ENCODE measurements around the gene RNF43. TPM values are rescaled to one million over a fixed set of nuclear protein-coding genes. Genes with fewer than 3 reads are reported as not detected.

The RNF43 gene
- total and polyA plus RNA-seq, 2 of the 13 experiments (the other 11 are each of a cell fraction or from before 2014, with no cell fraction given) = 31.0 to 53.4 TPM

DNA sequence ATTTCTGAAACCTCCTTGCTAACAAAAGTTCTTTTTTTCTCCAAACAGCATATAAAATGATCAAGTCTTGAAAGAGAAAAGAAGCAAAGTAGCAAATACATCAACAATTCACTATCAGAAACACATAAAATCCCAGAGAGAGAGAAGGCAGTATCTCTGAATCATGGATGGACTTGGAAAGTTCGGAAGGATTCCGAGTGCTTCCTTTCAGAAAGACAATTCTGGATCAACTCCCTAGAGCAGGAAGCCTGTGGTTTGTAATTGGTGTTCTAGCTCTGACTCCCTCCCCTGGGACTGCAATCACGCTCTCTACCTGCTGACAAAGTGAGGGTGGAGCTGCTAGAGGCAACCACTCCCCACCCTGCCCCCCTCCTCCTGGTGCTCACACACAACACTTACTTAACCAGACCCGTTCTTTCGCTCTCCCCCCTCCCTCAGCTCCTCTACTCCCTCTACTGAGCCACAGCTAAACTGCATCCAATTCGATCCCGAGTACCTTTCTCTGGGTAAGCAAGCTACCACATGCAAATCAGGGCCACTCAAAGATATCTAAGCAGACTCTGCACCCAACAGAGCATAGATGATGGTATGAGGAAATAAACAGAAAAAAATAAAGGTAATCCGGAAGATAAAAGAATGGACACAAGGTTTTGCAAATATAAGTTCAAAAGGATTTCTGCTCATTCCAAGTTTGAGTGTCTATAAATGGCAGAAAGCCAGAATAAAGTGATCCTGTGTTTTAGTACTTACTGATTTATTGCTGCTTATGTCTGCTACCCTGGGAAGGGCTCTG is at the start of gene RNF43 (continued):
- TF ChIP-seq ZNF746 (CRISPR knock-in tag; IDR thresholded peaks at IDR 0.05) (peak; percentile 98; the same call in 1 of the 2 replicates), ZNF607 (CRISPR knock-in tag; IDR thresholded peaks at IDR 0.05; ENCODE audit: borderline replicate concordance) (peak; percentile 92; the same call in 1 of the 2 replicates), FOXP1 (IDR thresholded peaks at IDR 0.05) (peak; percentile 87), FOXP1 (CRISPR knock-in tag; IDR thresholded peaks at IDR 0.05) (peak; percentile 87), ZNF605 (CRISPR knock-in tag; IDR thresholded peaks at IDR 0.05) (peak; percentile 43; the same call in 1 of the 2 replicates), SIN3B (IDR thresholded peaks at IDR 0.05; ENCODE audit: low read length) (peak; percentile 73; the same call in 1 of the 2 replicates), KDM5B (CRISPR knock-in tag; IDR thresholded peaks at IDR 0.05; ENCODE audit: borderline replicate concordance) (peak; percentile 80; the same call in 1 of the 2 replicates), ZFP90 (CRISPR knock-in tag; IDR thresholded peaks at IDR 0.05; ENCODE audit: borderline replicate concordance) (peak; percentile 79; the same call in 1 of the 2 replicates), ZNF431 (CRISPR knock-in tag; IDR thresholded peaks at IDR 0.05; ENCODE audit: borderline replicate concordance, low read depth) (peak; percentile 90; the same call in 1 of the 2 replicates), ZNF276 (CRISPR knock-in tag; IDR thresholded peaks at IDR 0.05; ENCODE audit: low read depth) (0 out of 2 replicates have a peak, but pooled peaks have one; percentile 70), ZNF883 (CRISPR knock-in tag; IDR thresholded peaks at IDR 0.05; ENCODE audit: not compliant biosample characterization) (no peak), DNMT3B (CRISPR knock-in tag; conservative IDR thresholded peaks at IDR 0.05) (no peak; the same call in 1 of the 2 replicates), RBFOX2 (IDR thresholded peaks at IDR 0.05; ENCODE audit: low read depth, low read length) (peak; percentile 86), ZNF10 (CRISPR knock-in tag; IDR thresholded peaks at IDR 0.05; ENCODE audit: borderline replicate concordance, low read depth) (no peak), SKIL (CRISPR knock-in tag; IDR thresholded peaks at IDR 0.05; ENCODE audit: borderline replicate concordance) (peak; percentile 42; the same call in 1 of the 2 replicates), KDM3A (CRISPR knock-in tag; IDR thresholded peaks at IDR 0.05; ENCODE audit: low read depth) (peak; percentile 80; the same call in 1 of the 2 replicates), NR2C2 (CRISPR knock-in tag; IDR thresholded peaks at IDR 0.05; ENCODE audit: borderline replicate concordance) (peak; percentile 75), KLF11 (CRISPR knock-in tag; IDR thresholded peaks at IDR 0.05) (peak; percentile 94; the same call in 1 of the 2 replicates)
- TF ChIP-seq, protein P1, sequence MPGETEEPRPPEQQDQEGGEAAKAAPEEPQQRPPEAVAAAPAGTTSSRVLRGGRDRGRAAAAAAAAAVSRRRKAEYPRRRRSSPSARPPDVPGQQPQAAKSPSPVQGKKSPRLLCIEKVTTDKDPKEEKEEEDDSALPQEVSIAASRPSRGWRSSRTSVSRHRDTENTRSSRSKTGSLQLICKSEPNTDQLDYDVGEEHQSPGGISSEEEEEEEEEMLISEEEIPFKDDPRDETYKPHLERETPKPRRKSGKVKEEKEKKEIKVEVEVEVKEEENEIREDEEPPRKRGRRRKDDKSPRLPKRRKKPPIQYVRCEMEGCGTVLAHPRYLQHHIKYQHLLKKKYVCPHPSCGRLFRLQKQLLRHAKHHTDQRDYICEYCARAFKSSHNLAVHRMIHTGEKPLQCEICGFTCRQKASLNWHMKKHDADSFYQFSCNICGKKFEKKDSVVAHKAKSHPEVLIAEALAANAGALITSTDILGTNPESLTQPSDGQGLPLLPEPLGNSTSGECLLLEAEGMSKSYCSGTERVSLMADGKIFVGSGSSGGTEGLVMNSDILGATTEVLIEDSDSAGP (CRISPR knock-in tag; IDR thresholded peaks at IDR 0.05; ENCODE audit: borderline replicate concordance) = peak; percentile 83
- TF ChIP-seq, protein P2, sequence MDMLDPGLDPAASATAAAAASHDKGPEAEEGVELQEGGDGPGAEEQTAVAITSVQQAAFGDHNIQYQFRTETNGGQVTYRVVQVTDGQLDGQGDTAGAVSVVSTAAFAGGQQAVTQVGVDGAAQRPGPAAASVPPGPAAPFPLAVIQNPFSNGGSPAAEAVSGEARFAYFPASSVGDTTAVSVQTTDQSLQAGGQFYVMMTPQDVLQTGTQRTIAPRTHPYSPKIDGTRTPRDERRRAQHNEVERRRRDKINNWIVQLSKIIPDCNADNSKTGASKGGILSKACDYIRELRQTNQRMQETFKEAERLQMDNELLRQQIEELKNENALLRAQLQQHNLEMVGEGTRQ (IDR thresholded peaks at IDR 0.05; ENCODE audit: low read depth, low read length) = no peak
- TF ChIP-seq, protein P2 (CRISPR knock-in tag; IDR thresholded peaks at IDR 0.05; ENCODE audit: borderline replicate concordance) = peak; percentile 40; the same call in 1 of the 2 replicates
